HK-2 (cell line): Measurements from ENCODE around the gene MICA.
"Not testable (repeated sequence)": the region's sequence is repeated elsewhere in the genome, so short reads cannot be mapped to it uniquely, and the experiment has no call there.

Source experiments
- DNase-seq: peaks from one replicate; pipeline ENCODE4 v3.0.0-alpha.2; 2018; ENCODE audit not compliant: unreplicated experiment

Gene MICA

GRCh38 chr6:31381666-31382065, 21.7 kb upstream of the MICA start:
- DNase-seq = no peak

- DNase-seq = no peak
These were observed 20.2 kb upstream of the MICA start for GRCh38 chr6:31383149-31383548.

GRCh38 chr6:31385041-31385440, 18.4 kb upstream of the MICA start:
- DNase-seq = no peak

- no peak for DNase-seq
These were observed 17.3 kb upstream of the MICA start for GRCh38 chr6:31386099-31386498.

GRCh38 chr6:31386977-31387376, 16.4 kb upstream of the MICA start:
- DNase-seq = no peak

- not testable (repeated sequence) for DNase-seq
These were observed 14.2 kb upstream of the MICA start for GRCh38 chr6:31388916-31389801.

GRCh38 chr6:31389802-31390132, 13.6 kb upstream of the MICA start:
- not testable (repeated sequence) for DNase-seq

GRCh38 chr6:31393932-31394331, 9.5 kb upstream of the MICA start:
- DNase-seq = no peak

- no peak for DNase-seq
These were observed 9.0 kb upstream of the MICA start for GRCh38 chr6:31394381-31394780.

- DNase-seq = no peak
These were observed 7.6 kb upstream of the MICA start for GRCh38 chr6:31395832-31396231.

GRCh38 chr6:31396422-31397152, 6.8 kb upstream of the MICA start:
- DNase-seq = peak; percentile 78

- DNase-seq = not testable (repeated sequence)
These were observed 6.3 kb upstream of the MICA start for GRCh38 chr6:31397153-31397499.

- DNase-seq = no peak
These were observed 5.4 kb upstream of the MICA start for GRCh38 chr6:31397901-31398525.

- DNase-seq = peak; percentile 88
These were observed 3.6 kb upstream of the MICA start for GRCh38 chr6:31399589-31400466.

- DNase-seq = peak; percentile 65
These were observed 2.7 kb upstream of the MICA start for GRCh38 chr6:31400467-31401289.

GRCh38 chr6:31401403-31401802, 2.0 kb upstream of the MICA start:
- peak; percentile 65 for DNase-seq

GRCh38 chr6:31402324-31403282, 792 bp upstream of the MICA start:
- no peak for DNase-seq

GRCh38 chr6:31404061-31404364, 618 bp downstream of the MICA start:
- DNase-seq = not testable (repeated sequence)

- DNase-seq = no peak
These were observed 2.6 kb downstream of the MICA start for GRCh38 chr6:31405996-31406395.

GRCh38 chr6:31407699-31408098, 4.3 kb downstream of the MICA start:
- no peak for DNase-seq
